ENCODE measurements around the gene ZSWIM6. TPM values are rescaled to one million over a fixed set of nuclear protein-coding genes. Genes with fewer than 3 reads are reported as not detected.

ZSWIM6 gene
- total RNA-seq, 1 donor from 2014 or later = 35.9 TPM

GRCh38 chr5:61578858-61579503, 246.9 kb downstream of the ZSWIM6 start:
- H3K9me3 Mint-ChIP-seq = no peaks in the 10 kb centered on the region
- no peaks in the 10 kb centered on the region for H3K36me3 Mint-ChIP-seq
- no peak overlapping the region for H3K4me3 Mint-ChIP-seq
- H3K4me1 Mint-ChIP-seq = peaks cover 13% of the 10 kb centered on the region
- no peak for DNase-seq (ENCODE audit: low spot score in 2 of 2, unreplicated experiment in 2 of 2)
- no peak overlapping the region for H3K27ac Mint-ChIP-seq
- no peak for TF ChIP-seq CTCF (IDR thresholded peaks at IDR 0.05; ENCODE audit: unreplicated experiment)
- H3K27me3 Mint-ChIP-seq (ENCODE audit: low read depth) = no peaks in the 10 kb centered on the region

- no peaks in the 10 kb centered on the region for H3K27me3 Mint-ChIP-seq (ENCODE audit: low read depth)
Observed at GRCh38 chr5:61582205-61582820, 250.3 kb downstream of the ZSWIM6 start.

DNA sequence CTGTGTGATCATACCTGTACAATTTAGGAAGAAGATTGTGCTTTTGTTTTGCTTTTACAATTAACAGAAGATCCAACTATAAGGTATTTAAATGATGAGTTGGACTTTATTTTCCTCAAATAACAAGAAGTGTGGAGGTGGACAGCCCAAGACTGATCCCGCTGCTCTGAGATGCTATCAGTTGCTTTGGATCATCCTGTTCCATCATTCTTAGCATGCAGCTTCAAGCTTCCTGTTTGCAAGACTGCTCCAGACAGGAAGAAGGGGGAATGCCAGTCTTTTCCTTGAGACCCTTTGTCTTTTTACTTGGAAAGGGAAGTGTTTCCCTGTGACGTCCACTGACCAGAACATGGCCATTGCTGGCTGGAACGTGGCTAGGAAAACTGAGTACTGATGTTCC, 250.8 kb downstream of the ZSWIM6 start:
- TF ChIP-seq CTCF (IDR thresholded peaks at IDR 0.05; ENCODE audit: unreplicated experiment) = no peak
- no peaks in the 10 kb centered on the region for H3K36me3 Mint-ChIP-seq
- no peak for DNase-seq (ENCODE audit: low spot score in 2 of 2, unreplicated experiment in 2 of 2)
- peak overlapping the region; percentile 89 for H3K27ac Mint-ChIP-seq
- H3K9me3 Mint-ChIP-seq = peaks cover 8% of the 10 kb centered on the region
- no peak overlapping the region for H3K4me3 Mint-ChIP-seq
- peaks cover 8% of the 10 kb centered on the region for H3K4me1 Mint-ChIP-seq
- no peaks in the 10 kb centered on the region for H3K27me3 Mint-ChIP-seq (ENCODE audit: low read depth)

More at GRCh38 chr5:61582205-61582820, 250.3 kb downstream of the ZSWIM6 start:
- no peak for DNase-seq (ENCODE audit: low spot score in 2 of 2, unreplicated experiment in 2 of 2)
- Mint-ChIP-seq H3K27ac (peak overlapping the region; percentile 89), H3K36me3 (no peaks in the 10 kb centered on the region), H3K4me3 (no peak overlapping the region), H3K9me3 (peaks cover 4% of the 10 kb centered on the region), H3K4me1 (peaks cover 8% of the 10 kb centered on the region)
- TF ChIP-seq CTCF (IDR thresholded peaks at IDR 0.05; ENCODE audit: unreplicated experiment) = no peak

DNA sequence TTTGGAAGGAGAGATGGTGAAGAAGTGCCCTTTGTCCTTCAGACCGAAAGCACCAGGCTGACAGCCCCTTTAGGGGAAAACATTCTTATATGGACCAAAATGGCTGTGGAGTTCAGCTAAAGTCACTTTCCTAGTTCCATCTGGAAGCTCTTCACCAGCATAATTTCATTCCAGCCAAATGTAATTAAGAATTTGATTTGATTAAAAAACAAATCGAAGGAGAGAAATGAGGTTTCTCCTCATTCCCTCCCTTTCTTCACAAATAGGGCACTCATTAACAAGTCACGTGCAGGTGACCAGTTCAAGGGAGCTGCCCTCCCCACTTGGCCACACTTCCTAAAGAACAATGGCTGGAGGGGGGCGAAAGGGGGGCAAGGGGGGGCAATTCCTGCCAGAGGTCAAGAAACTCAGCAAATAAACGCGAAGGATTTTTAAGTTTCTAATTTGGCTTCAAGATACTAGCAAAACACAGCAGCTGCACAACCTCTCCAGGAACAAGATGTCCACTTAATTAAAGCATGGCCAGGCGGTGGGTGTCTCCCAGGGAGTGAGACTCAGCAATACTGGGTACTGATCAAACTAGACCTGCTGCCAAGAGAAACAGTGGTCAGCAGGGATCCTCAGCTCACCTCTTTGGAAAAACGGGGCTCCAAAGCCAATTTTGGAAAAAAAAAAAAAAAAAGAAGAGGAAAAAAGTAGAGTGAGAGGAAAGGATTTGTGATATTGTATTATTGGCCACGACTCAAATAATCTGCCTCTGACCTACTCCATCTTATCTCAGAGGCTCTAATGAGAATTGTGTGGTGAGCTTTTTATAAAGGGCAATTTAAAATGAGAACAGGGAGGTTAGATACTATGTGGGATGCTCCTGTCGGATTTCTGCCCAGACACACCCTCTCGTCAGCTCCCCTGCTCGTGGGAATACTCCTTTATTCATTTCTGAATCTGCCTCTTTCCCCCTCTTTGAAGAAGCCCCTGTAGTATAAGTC, 254.3 kb downstream of the ZSWIM6 start:
- TF ChIP-seq CTCF (IDR thresholded peaks at IDR 0.05; ENCODE audit: unreplicated experiment) = no peak
- DNase-seq (ENCODE audit: low spot score in 2 of 2, unreplicated experiment in 2 of 2) = no peak
- H3K27me3 Mint-ChIP-seq (ENCODE audit: low read depth) = peaks cover 1% of the 10 kb centered on the region
- peaks cover 23% of the 10 kb centered on the region for H3K9me3 Mint-ChIP-seq
- no peak overlapping the region for H3K27ac Mint-ChIP-seq
- no peak overlapping the region for H3K4me3 Mint-ChIP-seq
- no peaks in the 10 kb centered on the region for H3K36me3 Mint-ChIP-seq
- peaks cover 8% of the 10 kb centered on the region for H3K4me1 Mint-ChIP-seq

DNA sequence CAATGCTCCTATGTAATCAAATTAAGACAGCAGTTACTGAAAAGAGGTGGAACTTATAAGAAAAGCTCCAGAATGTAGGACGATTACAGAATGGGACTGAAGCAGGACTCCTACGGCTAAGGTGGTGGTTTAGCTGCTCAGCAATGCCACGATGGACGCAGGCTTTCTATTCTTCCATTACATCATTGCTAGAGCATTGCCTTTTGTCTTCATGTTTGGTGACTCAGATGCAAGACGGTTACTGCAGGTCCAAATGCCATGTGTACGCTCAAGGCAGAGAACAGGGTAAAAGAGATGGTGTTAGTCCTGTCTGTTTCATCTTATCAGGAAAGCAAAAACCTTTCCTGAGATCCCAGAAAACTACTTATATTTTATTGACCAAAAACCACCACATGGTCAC, 255.1 kb downstream of the ZSWIM6 start:
- Mint-ChIP-seq H3K9me3 (peaks cover 23% of the 10 kb centered on the region), H3K27ac (no peak overlapping the region), H3K27me3 (ENCODE audit: low read depth) (peaks cover 1% of the 10 kb centered on the region), H3K4me3 (no peak overlapping the region), H3K36me3 (no peaks in the 10 kb centered on the region), H3K4me1 (peaks cover 7% of the 10 kb centered on the region)
- TF ChIP-seq CTCF (IDR thresholded peaks at IDR 0.05; ENCODE audit: unreplicated experiment) = no peak
- DNase-seq (ENCODE audit: low spot score in 2 of 2, unreplicated experiment in 2 of 2) = no peak
